ENCODE measurements around the gene ASXL1.

ASXL1 gene

GRCh38 chr20:32485770-32486478 is 127.8 kb downstream of the ASXL1 start:
- TF ChIP-seq SIN3A (IDR thresholded peaks at IDR 0.05; ENCODE audit: borderline replicate concordance, insufficient read depth, low read length) (no peak), REST (IDR thresholded peaks at IDR 0.05; ENCODE audit: insufficient read depth in 1 of 2, low read depth in 2 of 2, low read length in 2 of 2) (no peak), POLR2AphosphoS5 (IDR thresholded peaks at IDR 0.05; ENCODE audit: low read depth, low read length) (no peak), TAF1 (IDR thresholded peaks at IDR 0.05; ENCODE audit: borderline replicate concordance, insufficient read depth, low read length) (no peak), FOXP2 (optimal IDR thresholded peaks at IDR 0.05; ENCODE audit: borderline replicate concordance, extremely low read depth, extremely low read length, insufficient read depth) (no peak)

GRCh38 chr20:32487381-32487780 is 129.2 kb downstream of the ASXL1 start:
- no peak for TF ChIP-seq REST (IDR thresholded peaks at IDR 0.05; ENCODE audit: insufficient read depth in 1 of 2, low read depth in 2 of 2, low read length in 2 of 2)
- TF ChIP-seq SIN3A (IDR thresholded peaks at IDR 0.05; ENCODE audit: borderline replicate concordance, insufficient read depth, low read length) = no peak
- TF ChIP-seq POLR2AphosphoS5 (IDR thresholded peaks at IDR 0.05; ENCODE audit: low read depth, low read length) = no peak
- TF ChIP-seq FOXP2 (optimal IDR thresholded peaks at IDR 0.05; ENCODE audit: borderline replicate concordance, extremely low read depth, extremely low read length, insufficient read depth) = no peak
- no peak for TF ChIP-seq TAF1 (IDR thresholded peaks at IDR 0.05; ENCODE audit: borderline replicate concordance, insufficient read depth, low read length)

GRCh38 chr20:32488066-32488838 is 130.1 kb downstream of the ASXL1 start:
- TF ChIP-seq TAF1 (IDR thresholded peaks at IDR 0.05; ENCODE audit: borderline replicate concordance, insufficient read depth, low read length) = no peak
- no peak for TF ChIP-seq SIN3A (IDR thresholded peaks at IDR 0.05; ENCODE audit: borderline replicate concordance, insufficient read depth, low read length)
- TF ChIP-seq REST (IDR thresholded peaks at IDR 0.05; ENCODE audit: insufficient read depth in 1 of 2, low read depth in 2 of 2, low read length in 2 of 2) = no peak
- no peak for TF ChIP-seq FOXP2 (optimal IDR thresholded peaks at IDR 0.05; ENCODE audit: borderline replicate concordance, extremely low read depth, extremely low read length, insufficient read depth)
- no peak for TF ChIP-seq POLR2AphosphoS5 (IDR thresholded peaks at IDR 0.05; ENCODE audit: low read depth, low read length)

All from PFSK-1 (cell line).